D721Med (cell line): ENCODE measurements around the gene PSMD4.

Experiments
- DNase-seq: peaks from one replicate; pipeline ENCODE4 v3.0.0; 2011; ENCODE audit warnings: low spot score; ENCODE audit not compliant: insufficient read length
- FAIRE-seq: peaks from 2 replicates; lab custom pipeline; 2011; peaks lifted over from hg19 to GRCh38; lab: Jason Lieb, UNC
- CTCF ChIP-seq: IDR thresholded peaks from 2 replicates; pipeline ENCODE4 v1.5.1; 2012; ENCODE audit warnings: mild to moderate bottlenecking, control low read depth; ENCODE audit not compliant: insufficient read depth; ENCODE audit errors: missing control alignments

PSMD4 gene

GRCh38 chr1:151235235-151235634 is 19.3 kb upstream of the PSMD4 start:
- FAIRE-seq (no peak), DNase-seq (no peak)
- TF ChIP-seq CTCF, result no peak

GRCh38 chr1:151237678-151238466 is 16.7 kb upstream of the PSMD4 start:
- no peak for DNase-seq
- TF ChIP-seq CTCF, result no peak
- no peak for FAIRE-seq

- TF ChIP-seq CTCF, result no peak
- DNase-seq (no peak), FAIRE-seq (no peak)
Measured at GRCh38 chr1:151238467-151238739, 16.1 kb upstream of the PSMD4 start.

- no peak for TF ChIP-seq CTCF
- no peak for DNase-seq
- FAIRE-seq, result no peak
Measured at GRCh38 chr1:151242442-151242841, 12.1 kb upstream of the PSMD4 start.

- no peak for TF ChIP-seq CTCF
- peak; percentile 66 for DNase-seq
- peak; percentile 99 for FAIRE-seq
Measured at GRCh38 chr1:151243683-151244216, 10.8 kb upstream of the PSMD4 start.

GRCh38 chr1:151246786-151247185 is 7.7 kb upstream of the PSMD4 start:
- DNase-seq, result no peak
- FAIRE-seq, result no peak
- TF ChIP-seq CTCF, result no peak
